ENCODE data around the gene SCOC. TPM values are rescaled to one million over a fixed set of nuclear protein-coding genes. Genes with fewer than 3 reads are reported as not detected.

The SCOC gene
- total RNA-seq, 2 donors from 2014 or later = 28.7 to 36.1 TPM

DNA sequence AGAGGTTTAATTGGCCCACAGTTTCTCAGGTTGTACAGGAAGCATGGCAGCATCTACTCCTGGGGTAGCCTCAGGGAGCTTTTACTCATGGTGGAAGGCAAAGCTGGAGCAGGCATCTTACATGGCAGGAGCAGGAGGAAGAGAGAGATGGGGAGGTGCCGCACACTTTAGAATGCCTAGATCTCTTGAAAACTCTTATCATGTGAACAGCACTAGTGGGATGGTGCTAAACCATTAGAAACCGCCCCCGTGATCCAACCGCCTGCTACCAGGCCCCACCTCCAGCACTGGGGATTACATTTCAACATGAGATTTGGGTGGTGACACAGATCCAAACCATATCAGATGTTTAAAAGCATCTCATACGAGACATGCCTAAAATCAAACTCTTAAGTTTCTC is 41.6 kb upstream of the SCOC start:
- intact Hi-C loops (cut with DNase I) = no loop called here
- no peak overlapping the region for H3K4me3 ChIP-seq
- WGBS, 2 donors = 94% methylated on average over 5 of the region's 5 CpGs
- no peaks in the 10 kb centered on the region for H3K36me3 ChIP-seq (replicated peaks in 1 of 2; ENCODE audit: insufficient read depth in 1 of 2, low read depth in 2 of 2)
- no peak for TF ChIP-seq POLR2A (IDR thresholded peaks at IDR 0.05)
- TF ChIP-seq, protein P1, sequence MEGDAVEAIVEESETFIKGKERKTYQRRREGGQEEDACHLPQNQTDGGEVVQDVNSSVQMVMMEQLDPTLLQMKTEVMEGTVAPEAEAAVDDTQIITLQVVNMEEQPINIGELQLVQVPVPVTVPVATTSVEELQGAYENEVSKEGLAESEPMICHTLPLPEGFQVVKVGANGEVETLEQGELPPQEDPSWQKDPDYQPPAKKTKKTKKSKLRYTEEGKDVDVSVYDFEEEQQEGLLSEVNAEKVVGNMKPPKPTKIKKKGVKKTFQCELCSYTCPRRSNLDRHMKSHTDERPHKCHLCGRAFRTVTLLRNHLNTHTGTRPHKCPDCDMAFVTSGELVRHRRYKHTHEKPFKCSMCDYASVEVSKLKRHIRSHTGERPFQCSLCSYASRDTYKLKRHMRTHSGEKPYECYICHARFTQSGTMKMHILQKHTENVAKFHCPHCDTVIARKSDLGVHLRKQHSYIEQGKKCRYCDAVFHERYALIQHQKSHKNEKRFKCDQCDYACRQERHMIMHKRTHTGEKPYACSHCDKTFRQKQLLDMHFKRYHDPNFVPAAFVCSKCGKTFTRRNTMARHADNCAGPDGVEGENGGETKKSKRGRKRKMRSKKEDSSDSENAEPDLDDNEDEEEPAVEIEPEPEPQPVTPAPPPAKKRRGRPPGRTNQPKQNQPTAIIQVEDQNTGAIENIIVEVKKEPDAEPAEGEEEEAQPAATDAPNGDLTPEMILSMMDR (IDR thresholded peaks at IDR 0.05) = no peak
- ATAC-seq = no peak
- no peaks in the 10 kb centered on the region for H3K4me1 ChIP-seq
- H3K9me3 ChIP-seq = no peaks in the 10 kb centered on the region
- H3K27me3 ChIP-seq = no peaks in the 10 kb centered on the region
- DNase-seq = no peak
- H3K27ac ChIP-seq = no peak overlapping the region

DNA sequence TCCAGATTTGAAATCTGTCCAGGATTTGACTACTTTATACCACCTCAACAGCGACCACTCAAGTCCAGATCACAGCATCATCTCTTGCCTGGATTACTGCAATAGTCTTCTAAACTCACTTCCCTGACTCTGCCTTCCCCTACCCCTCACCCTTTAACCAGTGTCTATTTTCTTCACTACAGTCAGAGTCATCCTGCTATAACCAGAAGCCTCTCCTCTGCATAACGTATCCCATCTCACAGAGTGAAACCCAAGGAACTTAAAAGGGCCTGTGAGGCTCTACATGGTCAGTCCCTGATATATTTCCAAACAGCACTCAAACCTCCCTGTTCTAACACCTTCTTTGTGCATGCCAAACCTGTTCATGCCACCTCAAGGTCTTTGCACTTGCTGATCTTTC is 40.7 kb upstream of the SCOC start:
- intact Hi-C loops (cut with DNase I) = no loop called here
- no peak overlapping the region for H3K4me3 ChIP-seq
- WGBS, 2 donors = 76 to 81% methylated on average over 2 of the region's 2 CpGs
- no peaks in the 10 kb centered on the region for H3K4me1 ChIP-seq
- H3K36me3 ChIP-seq (replicated peaks in 1 of 2; ENCODE audit: insufficient read depth in 1 of 2, low read depth in 2 of 2) = no peaks in the 10 kb centered on the region
- no peak overlapping the region for H3K27ac ChIP-seq
- TF ChIP-seq POLR2A (IDR thresholded peaks at IDR 0.05) = no peak
- TF ChIP-seq, protein P1 (IDR thresholded peaks at IDR 0.05) = no peak
- no peak for DNase-seq
- no peak for ATAC-seq
- no peaks in the 10 kb centered on the region for H3K27me3 ChIP-seq
- H3K9me3 ChIP-seq = no peaks in the 10 kb centered on the region

GRCh38 chr4:140333523-140333922 is 39.9 kb upstream of the SCOC start:
- intact Hi-C loops (cut with DNase I) = no loop called here
- no peak for ATAC-seq

GRCh38 chr4:140335076-140335475 is 38.4 kb upstream of the SCOC start:
- intact Hi-C loops (cut with DNase I) = no loop called here
- Histone ChIP-seq H3K27ac (no peak overlapping the region), H3K36me3 (replicated peaks in 1 of 2; ENCODE audit: insufficient read depth in 1 of 2, low read depth in 2 of 2) (no peaks in the 10 kb centered on the region), H3K27me3 (no peaks in the 10 kb centered on the region), H3K4me1 (no peaks in the 10 kb centered on the region), H3K9me3 (no peaks in the 10 kb centered on the region), H3K4me3 (no peak overlapping the region)
- no peak for TF ChIP-seq POLR2A (IDR thresholded peaks at IDR 0.05)
- TF ChIP-seq, protein P1 (IDR thresholded peaks at IDR 0.05) = no peak
- ATAC-seq = no peak
- no peak for DNase-seq
- 94 to 100% methylated on average over 1 of the region's 1 CpG for WGBS, 2 donors

More at GRCh38 chr4:140333523-140333922, 39.9 kb upstream of the SCOC start:
- H3K27ac ChIP-seq = no peak overlapping the region
- no peaks in the 10 kb centered on the region for H3K4me1 ChIP-seq
- no peak for TF ChIP-seq POLR2A (IDR thresholded peaks at IDR 0.05)
- TF ChIP-seq, protein P1 (IDR thresholded peaks at IDR 0.05) = no peak
- H3K27me3 ChIP-seq = no peaks in the 10 kb centered on the region
- DNase-seq = no peak
- H3K4me3 ChIP-seq = no peak overlapping the region
- H3K36me3 ChIP-seq (replicated peaks in 1 of 2; ENCODE audit: insufficient read depth in 1 of 2, low read depth in 2 of 2) = no peaks in the 10 kb centered on the region
- no peaks in the 10 kb centered on the region for H3K9me3 ChIP-seq

DNA sequence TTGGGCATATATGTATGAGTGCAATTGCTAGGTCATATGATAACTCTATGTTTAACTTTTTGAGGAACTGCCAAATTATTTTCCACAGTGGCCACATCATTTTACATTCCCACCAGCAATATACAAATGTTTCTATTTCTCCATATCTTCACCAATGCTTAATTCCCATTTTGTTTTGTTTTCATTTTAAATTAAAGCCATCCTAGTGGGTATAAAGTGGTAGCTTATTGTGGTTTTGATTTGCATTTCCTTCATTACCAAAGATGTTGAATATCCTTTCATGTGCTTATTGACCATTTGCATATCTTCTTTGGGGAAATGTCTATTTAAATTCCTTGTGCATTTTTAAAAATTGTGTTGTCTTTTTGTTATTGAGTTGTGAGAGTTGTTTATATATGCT is 36.7 kb upstream of the SCOC start:
- TF ChIP-seq, protein P1 (IDR thresholded peaks at IDR 0.05) = no peak
- no peak for TF ChIP-seq POLR2A (IDR thresholded peaks at IDR 0.05)
- no peaks in the 10 kb centered on the region for H3K36me3 ChIP-seq (replicated peaks in 1 of 2; ENCODE audit: insufficient read depth in 1 of 2, low read depth in 2 of 2)
- DNase-seq (no peak), ATAC-seq (no peak)
- no peaks in the 10 kb centered on the region for H3K27me3 ChIP-seq
- H3K27ac ChIP-seq = no peak overlapping the region
- H3K4me3 ChIP-seq = no peak overlapping the region
- intact Hi-C loops (cut with DNase I) = no loop called here
- H3K9me3 ChIP-seq = no peaks in the 10 kb centered on the region
- H3K4me1 ChIP-seq = no peaks in the 10 kb centered on the region
